Sigmoid colon (tissue), 7 donors: ENCODE results near the gene CDC42BPB. TPM values are rescaled to one million over a fixed set of nuclear protein-coding genes. Genes with fewer than 3 reads are reported as not detected.

Source experiments
- DNase-seq: peaks from one replicate; pipeline ENCODE4 v3.0.0-alpha.2; 2019
- H3K27ac ChIP-seq, 4 donors: fragments of 200-600 bp; sonication (generic); one replicate each; pipeline ENCODE4 v1.5.1; 2016 to 2019; ENCODE audit warnings: mild to moderate bottlenecking in 1 of 4
- H3K27me3 ChIP-seq, 3 donors: fragments of 200-600 bp; sonication (generic); one replicate each; pipeline ENCODE4 v1.5.1; 2019; ENCODE audit warnings: mild to moderate bottlenecking in 1 of 3
- H3K36me3 ChIP-seq, 4 donors: fragments of 200-600 bp; sonication (generic); one replicate each; pipeline ENCODE4 v1.5.1; 2016 to 2019
- H3K4me1 ChIP-seq, 4 donors: fragments of 200-600 bp; sonication (generic); one replicate each; pipeline ENCODE4 v1.5.1; 2017 to 2019
- H3K4me3 ChIP-seq, 4 donors: fragments of 200-600 bp; sonication (generic); one replicate each; pipeline ENCODE4 v1.5.1; 2017 to 2019; ENCODE audit warnings: mild to moderate bottlenecking in 2 of 4, moderate library complexity in 1 of 4
- H3K9me3 ChIP-seq, 4 donors: fragments of 200-600 bp in 3 of 4; sonication (generic) in 3 of 4; one replicate each; pipeline versions ENCODE4 v1.5.1 to v1.6.1; 2013 to 2019
- CTCF ChIP-seq, 4 experiments: fragments of 450-650 bp in 3 of 4; fragments of 200-600 bp in 1 of 4; IDR thresholded peaks; one replicate each; pipeline ENCODE4 v1.5.1; 2016 to 2019; ENCODE audit warnings: antibody characterized with exemption in 4 of 4, mild to moderate bottlenecking in 3 of 4, moderate library complexity in 2 of 4
- EP300 ChIP-seq, 4 donors: sonication (generic); formaldehyde crosslinking; IDR thresholded peaks; one replicate each; pipeline ENCODE4 v1.6.1; 2017; ENCODE audit warnings: antibody characterized with exemption in 4 of 4
- POLR2A ChIP-seq, 2 donors: fragments of 450-650 bp; IDR thresholded peaks; one replicate each; pipeline ENCODE4 v1.6.1; 2016; ENCODE audit warnings: antibody characterized with exemption in 2 of 2, mild to moderate bottlenecking in 2 of 2, moderate library complexity in 2 of 2
- POLR2AphosphoS5 ChIP-seq, 4 donors: sonication (generic); formaldehyde crosslinking; IDR thresholded peaks; one replicate each; pipeline ENCODE4 v1.6.1; 2017; ENCODE audit warnings: antibody characterized with exemption in 4 of 4
- WGBS, 2 donors: extraction: QIAGEN DNeasy Blood & Tissue Kit; methylation state at CpG; one replicate each; pipeline ENCODE4 v1.1.7; 2013; 5-methylcytosine and 5-hydroxymethylcytosine counted together
- intact Hi-C: fragments of 100-400 bp; cut with DNase I; formaldehyde crosslinking; loops from one replicate; pipeline ENCODE4 v1.15.1; 2023
- polyA plus RNA-seq, 3 donors: library from polyadenylated mRNA; stranded (reverse); fragments of 200-250 nt; gene quantifications; one replicate each; pipeline ENCODE4 v1.2.3, GENCODE V29; 2013
- total RNA-seq, 4 donors: library from RNA; depleted of rRNA; stranded (reverse); fragments of >200 nt; gene quantifications; one replicate each; pipeline ENCODE4 v1.1.0, GENCODE V29; 2016
- donor health status: healthy with polysubstance abuse.
- donor health status: Bipolar disorder and iron deficiency.
- donor health status: healthy.

CDC42BPB gene
- total and polyA plus RNA-seq, 7 donors, result 18.0 to 82.3 (median 58.5) TPM

GRCh38 chr14:103086771-103087342 is 29.5 kb upstream of the CDC42BPB start:
- WGBS, 2 donors, result 76 to 80% methylated on average over 8 of the region's 8 CpGs
- no peak for TF ChIP-seq POLR2AphosphoS5 (IDR thresholded peaks at IDR 0.05)
- no peak for TF ChIP-seq EP300 (IDR thresholded peaks at IDR 0.05)
- no peak for TF ChIP-seq CTCF (IDR thresholded peaks at IDR 0.05)
- no peak for TF ChIP-seq POLR2A (IDR thresholded peaks at IDR 0.05)

GRCh38 chr14:103085106-103086091 is 28.1 kb upstream of the CDC42BPB start:
- H3K27me3 ChIP-seq, result peaks cover 3 to 52% (median 25%) of the 10 kb centered on the region in 3 donors
- TF ChIP-seq CTCF (IDR thresholded peaks at IDR 0.05) (no peak), EP300 (IDR thresholded peaks at IDR 0.05) (no peak), POLR2A (IDR thresholded peaks at IDR 0.05) (no peak), POLR2AphosphoS5 (IDR thresholded peaks at IDR 0.05) (no peak)
- H3K36me3 ChIP-seq, result no peaks in the 10 kb centered on the region
- H3K4me3 ChIP-seq, result no peak overlapping the region
- H3K4me1 ChIP-seq, result peaks cover 0 to 6% (median 3%) of the 10 kb centered on the region in 4 donors
- DNase-seq, result no peak
- no peaks in the 10 kb centered on the region for H3K9me3 ChIP-seq
- 52 to 77% methylated on average over 24 of the region's 24 CpGs for WGBS, 2 donors
- intact Hi-C loops, result no loop called here
- H3K27ac ChIP-seq, result no peak overlapping the region

More at GRCh38 chr14:103086771-103087342, 29.5 kb upstream of the CDC42BPB start:
- no peak overlapping the region for H3K4me3 ChIP-seq
- H3K9me3 ChIP-seq, result no peaks in the 10 kb centered on the region
- no peak for DNase-seq
- peaks cover 0 to 17% (median 13%) of the 10 kb centered on the region in 4 donors for H3K4me1 ChIP-seq
- H3K27ac ChIP-seq, result no peak overlapping the region
- intact Hi-C loops, result no loop called here
- H3K36me3 ChIP-seq, result no peaks in the 10 kb centered on the region
- peaks cover 3 to 56% (median 25%) of the 10 kb centered on the region in 3 donors for H3K27me3 ChIP-seq

GRCh38 chr14:103084021-103084919 is 26.9 kb upstream of the CDC42BPB start, which contains the start of gene LBHD2:
TSS of gene LBHD2 (plus strand) at chr14:103084210. CDS start at chr14:103086013, 1,803 bp downstream.
- intact Hi-C loops, result no loop called here
- TF ChIP-seq EP300 (IDR thresholded peaks at IDR 0.05) (no peak), POLR2A (IDR thresholded peaks at IDR 0.05) (no peak), POLR2AphosphoS5 (IDR thresholded peaks at IDR 0.05) (no peak), CTCF (IDR thresholded peaks at IDR 0.05) (no peak)
- no peaks in the 10 kb centered on the region for H3K9me3 ChIP-seq
- DNase-seq, result no peak
- peaks cover 0 to 6% (median 3%) of the 10 kb centered on the region in 4 donors for H3K4me1 ChIP-seq
- no peaks in the 10 kb centered on the region for H3K36me3 ChIP-seq
- H3K27ac ChIP-seq, result no peak within 1 kb of the TSS
- peak within 1 kb of the TSS in 3 of 4 donors; percentile 2 to 13 (median 10) for H3K4me3 ChIP-seq
- WGBS, 2 donors, result 18 to 24% methylated on average over 61 of the region's 61 CpGs
- peaks cover 3 to 56% (median 25%) of the 10 kb centered on the region in 3 donors for H3K27me3 ChIP-seq

GRCh38 chr14:103081951-103082350 is 24.6 kb upstream of the CDC42BPB start:
- Histone ChIP-seq H3K36me3 (no peaks in the 10 kb centered on the region), H3K4me1 (peaks cover 0 to 6% (median 3%) of the 10 kb centered on the region in 4 donors), H3K27me3 (peaks cover 3 to 55% (median 25%) of the 10 kb centered on the region in 3 donors), H3K9me3 (no peaks in the 10 kb centered on the region), H3K4me3 (no peak overlapping the region), H3K27ac (no peak overlapping the region)
- no peak for DNase-seq
- TF ChIP-seq CTCF (IDR thresholded peaks at IDR 0.05), result no peak
- TF ChIP-seq POLR2A (IDR thresholded peaks at IDR 0.05), result no peak
- no peak for TF ChIP-seq POLR2AphosphoS5 (IDR thresholded peaks at IDR 0.05)
- TF ChIP-seq EP300 (IDR thresholded peaks at IDR 0.05), result no peak
- 95 to 96% methylated on average over 2 of the region's 2 CpGs for WGBS, 2 donors
- intact Hi-C loops, result no loop called here
